Pancreas (tissue), 10 donors: ENCODE measurements around the gene MLX. TPM values are rescaled to one million over a fixed set of nuclear protein-coding genes. Genes with fewer than 3 reads are reported as not detected.

Source experiments
- ATAC-seq, 4 donors: fragments of 200-7000 bp; cut with Tn5 transposase; one replicate each; pipeline versions ENCODE4 v1.8.0 to v1.9.1; 2020; ENCODE audit warnings: mild to moderate bottlenecking in 4 of 4, moderate library complexity in 4 of 4
- DNase-seq, 6 donors: peaks; one replicate each; pipeline ENCODE4 v3.0.0-alpha.2; 2020
- FAIRE-seq: peaks from 2 replicates; lab custom pipeline; 2012; peaks lifted over from hg19 to GRCh38; lab: Jason Lieb, UNC
- H3K27ac ChIP-seq, 4 donors: fragments of 200-600 bp; sonication (generic); 1 replicate in 3 of 4; 2 replicates in 1 of 4; pipeline versions ENCODE4 v1.5.0 to v1.8.0; 2020
- H3K27me3 ChIP-seq, 4 donors: fragments of 200-600 bp; one replicate each; pipeline ENCODE4 v1.8.0; 2021
- H3K36me3 ChIP-seq, 3 donors: fragments of 200-600 bp; sonication (generic) in 1 of 3; one replicate each; pipeline versions ENCODE4 v1.5.0 to v1.8.0; 2020 to 2021
- H3K4me1 ChIP-seq, 3 donors: fragments of 200-600 bp; one replicate each; pipeline ENCODE4 v1.8.0; 2021
- H3K4me3 ChIP-seq, 4 donors: fragments of 200-600 bp; sonication (generic) in 2 of 4; one replicate each; pipeline versions ENCODE4 v1.5.0 to v1.8.0; 2020 to 2021
- H3K9me3 ChIP-seq, 4 donors: fragments of 200-600 bp; one replicate each; pipeline ENCODE4 v1.8.0; 2021
- CTCF ChIP-seq, 4 donors: fragments of 200-600 bp; sonication (generic) in 3 of 4; IDR thresholded peaks; one replicate each; pipeline versions ENCODE4 v1.5.0 to v1.8.0; 2021; ENCODE audit warnings: antibody characterized with exemption in 4 of 4
- WGBS, 2 donors: extraction: QIAGEN DNeasy Blood & Tissue Kit; methylation state at CpG; one replicate each; pipeline ENCODE4 v1.1.7; 2013; 5-methylcytosine and 5-hydroxymethylcytosine counted together
- intact Hi-C, 3 donors: fragments of 100-400 bp; cut with DNase I; formaldehyde crosslinking; loops; one replicate each; pipeline versions ENCODE4 v1.11.1 to v1.14.2; 2022
- polyA plus RNA-seq, 2 donors: library from polyadenylated mRNA; stranded (reverse); fragments of 200-250 nt; gene quantifications; one replicate each; pipeline ENCODE4 v1.2.3, GENCODE V29; 2013
- total RNA-seq, 6 donors: library from RNA; stranded (reverse); fragmentation: NEBNext Ultra II Directional in 4 of 6; extraction: Animal tissue kit (Norgen Biotek cat#: 25700) in 4 of 6; gene quantifications; one replicate each; pipeline versions ENCODE4 v1.2.1 to v1.2.4, GENCODE V29; 2021 to 2023
- donor health status: healthy with polysubstance abuse.
- donor health status: DM: no; HTN: no; CAD: no; lungs with moderate emphysema.
- donor health status: DM: no; HTN: no; CAD: no.
- donor health status: control.
- donor health status: control.
- donor health status: Bipolar disorder and iron deficiency.
- donor health status: DM: yes; HTN: yes; CAD: no.
- donor health status: DM: no; HTN: no; CAD: no.
- donor health status: DM: no; HTN: no; CAD: no.
- donor health status: DM: yes; HTN: yes; CAD: no.

The MLX gene
- total and polyA plus RNA-seq, 8 donors: 18.6 to 44.5 (median 25.2) TPM

- Histone ChIP-seq H3K9me3 (no peaks in the 10 kb centered on the region), H3K4me3 (no peak overlapping the region), H3K4me1 (peaks cover 0 to 26% (median 8%) of the 10 kb centered on the region in 3 donors), H3K36me3 (peaks cover 0 to 39% (median 17%) of the 10 kb centered on the region in 3 donors), H3K27me3 (no peaks in the 10 kb centered on the region), H3K27ac (peak overlapping the region in 1 of 4 donors; percentile 90)
- intact Hi-C loops: no loop called here
- TF ChIP-seq CTCF (IDR thresholded peaks at IDR 0.05): no peak
- ATAC-seq: no peak
- 84 to 92% methylated on average over 16 of the region's 16 CpGs for WGBS, 2 donors
- DNase-seq: peak in 1 of 6 donors; percentile 80
- no peak for FAIRE-seq
Measured at GRCh38 chr17:42565523-42566214, 1.2 kb upstream of the MLX start.

GRCh38 chr17:42566215-42566882 lies 551 bp upstream of the MLX start:
- Histone ChIP-seq H3K4me3 (peak overlapping the region; percentile 73 to 88 (median 82)), H3K36me3 (peaks cover 0 to 44% (median 18%) of the 10 kb centered on the region in 3 donors), H3K9me3 (no peaks in the 10 kb centered on the region), H3K27ac (peak overlapping the region; percentile 87 to 93 (median 90)), H3K27me3 (no peaks in the 10 kb centered on the region), H3K4me1 (peaks cover 0 to 30% (median 10%) of the 10 kb centered on the region in 3 donors)
- FAIRE-seq: no peak
- intact Hi-C loops: no loop called here
- WGBS, 2 donors: 20 to 26% methylated on average over 28 of the region's 28 CpGs
- TF ChIP-seq CTCF (IDR thresholded peaks at IDR 0.05): no peak
- ATAC-seq: peak in 1 of 4 donors; percentile 25
- DNase-seq: peak in 1 of 6 donors; percentile 30

GRCh38 chr17:42568341-42569111 lies 1.6 kb downstream of the MLX start:
- 81 to 84% methylated on average over 14 of the region's 14 CpGs for WGBS, 2 donors
- H3K4me3 ChIP-seq: no peak overlapping the region
- intact Hi-C loops: no loop called here
- DNase-seq (peak in 1 of 6 donors; percentile 65), FAIRE-seq (no peak), ATAC-seq (no peak)
- H3K27me3 ChIP-seq: no peaks in the 10 kb centered on the region
- peaks cover 4 to 33% (median 5%) of the 10 kb centered on the region in 3 donors for H3K4me1 ChIP-seq
- peaks cover under 1 to 62% (median 34%) of the 10 kb centered on the region in 3 donors for H3K36me3 ChIP-seq
- no peak for TF ChIP-seq CTCF (IDR thresholded peaks at IDR 0.05)
- no peaks in the 10 kb centered on the region for H3K9me3 ChIP-seq
- H3K27ac ChIP-seq: no peak overlapping the region

- H3K4me3 ChIP-seq: no peak overlapping the region
- H3K4me1 ChIP-seq: peaks cover 4 to 20% (median 4%) of the 10 kb centered on the region in 3 donors
- intact Hi-C loops: no loop called here
Measured at GRCh38 chr17:42571435-42572225, 4.7 kb downstream of the MLX start.

More at GRCh38 chr17:42571435-42572225, 4.7 kb downstream of the MLX start:
- peak overlapping the region in 2 of 4 donors; percentile 15 to 46 for H3K27ac ChIP-seq
- TF ChIP-seq CTCF (IDR thresholded peaks at IDR 0.05): no peak
- 19 to 21% methylated on average over 12 of the region's 12 CpGs for WGBS, 2 donors
- H3K9me3 ChIP-seq: no peaks in the 10 kb centered on the region
- peaks cover 3 to 47% (median 28%) of the 10 kb centered on the region in 3 donors for H3K36me3 ChIP-seq
- DNase-seq (peak in 5 of 6 donors; percentile 42 to 73 (median 64)), ATAC-seq (peak in 3 of 4 donors; percentile 8 to 55 (median 16)), FAIRE-seq (no peak)
- H3K27me3 ChIP-seq: no peaks in the 10 kb centered on the region
